Activated T-cell treated with anti-CD3 and anti-CD28 coated beads, Interleukin-2, amount 50 U/mL, for 1 hour (primary cell): Measurements from ENCODE around the gene KLF7.

Experiments
- DNase-seq: peaks from one replicate; pipeline ENCODE4 v3.0.0-alpha.2; 2020

KLF7 gene

DNA sequence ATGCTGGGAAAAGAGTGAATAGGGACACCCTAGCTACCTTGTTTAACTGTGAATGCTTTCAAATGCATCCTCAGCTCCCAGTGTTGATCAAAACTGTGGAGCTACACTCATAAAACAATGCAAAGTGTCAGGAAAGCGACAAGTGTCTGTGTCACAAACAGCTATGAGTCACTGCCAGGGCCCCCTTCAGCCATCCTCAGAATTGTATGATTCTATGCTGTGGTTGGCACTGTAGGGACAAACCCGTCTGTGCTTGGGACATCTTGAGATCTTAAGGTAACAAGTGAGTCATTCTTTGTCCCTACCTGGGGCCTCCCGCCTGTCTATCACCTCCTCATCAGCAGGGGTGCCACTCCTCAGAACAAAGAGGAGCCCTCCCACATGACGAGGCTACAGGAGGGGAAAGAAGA, 42.4 kb downstream of the KLF7 start:
- peak; percentile 33 for DNase-seq

DNA sequence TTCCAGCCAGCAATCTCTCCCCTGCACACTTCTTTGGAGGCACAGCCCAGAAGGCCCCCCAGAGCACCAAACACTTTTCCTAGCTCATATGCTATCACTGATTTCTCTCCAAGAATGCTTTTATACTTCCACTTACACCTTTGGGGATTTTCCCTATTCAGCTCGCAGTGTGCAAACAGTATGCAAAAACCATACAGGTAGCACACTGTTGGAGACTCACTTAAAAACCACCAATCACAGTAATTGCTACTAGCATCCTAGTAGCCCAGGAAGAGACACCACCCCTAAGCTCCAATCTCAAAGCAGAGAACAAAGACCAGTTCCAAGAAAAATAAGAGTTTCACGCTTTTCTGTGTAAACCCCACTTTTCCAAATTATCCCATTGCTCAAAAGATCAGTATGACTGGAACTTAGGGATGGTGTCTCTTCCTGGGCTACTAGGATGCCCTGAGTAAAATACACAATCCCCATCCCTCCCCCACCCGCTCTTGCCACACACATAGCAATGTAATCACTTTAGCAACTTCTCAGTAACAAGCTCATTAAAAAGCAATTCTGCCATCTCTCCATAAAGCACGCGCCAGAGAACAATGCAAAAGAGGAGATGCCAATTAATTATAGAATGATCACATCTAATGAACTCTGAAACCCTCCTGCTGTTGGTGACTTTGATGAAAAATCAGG, 43.0 kb downstream of the KLF7 start:
- DNase-seq = no peak

DNA sequence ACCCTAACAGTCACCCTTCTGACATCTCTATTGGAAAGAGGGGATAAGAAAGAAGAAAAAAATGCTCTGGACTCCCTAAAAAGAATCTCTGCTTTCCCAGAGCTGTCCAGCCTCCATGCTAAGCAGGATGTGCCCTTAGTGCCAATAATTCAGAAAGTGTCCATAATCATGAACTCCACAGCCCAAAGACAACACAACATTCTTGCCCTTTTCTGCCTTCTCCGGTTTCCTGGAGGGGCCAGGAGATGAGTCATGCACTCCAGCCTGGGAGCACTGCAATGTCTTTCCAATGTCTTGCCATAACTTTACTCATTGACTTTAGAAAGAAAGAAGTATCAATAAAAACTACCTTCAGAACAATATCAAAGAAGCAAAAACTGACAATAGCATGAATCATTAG, 44.0 kb downstream of the KLF7 start:
- no peak for DNase-seq

DNA sequence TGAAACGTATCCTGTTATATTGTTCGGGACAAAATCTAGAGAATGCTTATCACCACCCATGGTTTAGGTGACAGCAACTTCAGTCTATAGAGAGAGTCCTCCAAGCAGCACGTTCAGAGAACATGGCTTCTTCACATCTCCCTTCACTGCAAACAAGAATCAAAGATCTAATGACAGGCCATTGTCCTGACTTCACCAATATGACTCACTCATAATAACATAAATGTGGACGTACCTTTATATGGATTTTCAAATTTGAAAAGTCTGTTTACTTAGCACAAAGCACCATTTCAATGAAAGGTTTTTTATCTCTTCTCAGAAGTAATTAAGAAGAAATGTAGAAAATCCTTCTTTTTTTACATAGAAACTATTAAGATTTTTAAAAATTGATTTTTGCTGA, 46.7 kb downstream of the KLF7 start:
- no peak for DNase-seq

DNA sequence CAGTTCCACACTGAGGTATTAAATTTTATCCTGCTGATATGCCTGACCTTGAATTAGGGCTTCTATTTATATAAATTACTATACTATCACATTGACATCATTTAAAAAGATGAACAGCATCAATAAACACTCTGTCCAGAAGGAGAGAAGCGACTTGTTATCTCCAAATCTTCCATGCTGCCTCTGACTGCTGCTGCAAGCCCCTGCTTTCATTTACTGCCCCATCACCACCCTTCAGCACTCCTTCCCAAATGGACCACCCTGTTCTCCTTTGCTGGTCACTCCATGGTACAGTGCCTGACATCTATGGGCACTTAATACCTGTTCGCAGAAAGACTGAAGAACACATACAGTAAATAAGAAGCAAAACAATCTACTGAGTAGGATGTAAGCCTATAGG, 48.1 kb downstream of the KLF7 start:
- DNase-seq = no peak

DNA sequence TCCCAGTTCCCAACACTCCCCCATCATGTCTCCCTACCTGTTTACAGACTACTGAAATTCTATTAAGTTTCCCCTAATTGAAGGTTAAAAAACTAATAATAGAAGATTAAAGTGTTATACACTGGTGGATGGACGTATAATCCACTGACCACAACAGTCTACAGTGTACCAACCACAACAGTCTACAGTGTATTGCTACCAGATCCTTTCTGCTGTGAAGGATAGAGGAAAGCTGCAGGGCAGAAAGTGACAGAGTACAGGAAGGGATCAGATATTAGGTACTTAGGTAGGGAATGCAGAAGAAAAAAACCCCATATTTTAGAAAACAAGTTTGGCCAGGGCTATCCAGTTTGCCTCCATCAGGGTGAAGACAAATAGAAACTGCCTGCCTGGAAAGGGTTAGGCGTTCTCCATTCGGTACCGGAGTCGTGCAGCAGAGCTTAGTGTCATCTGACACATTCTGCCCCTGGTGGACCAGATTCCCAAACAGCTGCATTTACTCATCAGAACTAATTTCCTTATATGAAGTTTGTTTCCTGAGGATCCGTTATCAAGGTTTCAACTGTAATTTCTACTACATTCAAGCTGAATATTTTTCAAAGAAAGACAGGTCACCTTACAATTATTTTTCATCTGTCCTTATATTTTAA, 49.9 kb downstream of the KLF7 start:
- DNase-seq = no peak

DNA sequence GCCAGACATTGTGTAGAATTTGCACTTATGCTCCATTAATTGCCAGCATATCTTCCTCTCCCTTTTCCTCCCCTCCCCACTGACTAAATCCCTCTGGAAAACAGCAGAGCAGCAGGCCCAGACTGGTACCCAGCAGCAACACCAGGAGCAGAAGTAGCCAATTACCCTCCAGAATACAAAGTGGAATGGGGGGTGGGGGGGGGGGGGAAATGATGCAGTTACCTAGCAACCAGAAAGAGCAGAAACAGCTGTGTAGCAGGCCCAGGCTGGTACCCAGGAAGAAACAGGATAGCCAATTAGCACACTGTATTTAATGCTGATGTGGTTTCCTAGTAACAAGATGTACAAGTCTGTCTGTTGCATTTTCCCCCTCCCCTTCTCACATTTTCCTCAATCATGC, 52.3 kb downstream of the KLF7 start:
- no peak for DNase-seq

DNA sequence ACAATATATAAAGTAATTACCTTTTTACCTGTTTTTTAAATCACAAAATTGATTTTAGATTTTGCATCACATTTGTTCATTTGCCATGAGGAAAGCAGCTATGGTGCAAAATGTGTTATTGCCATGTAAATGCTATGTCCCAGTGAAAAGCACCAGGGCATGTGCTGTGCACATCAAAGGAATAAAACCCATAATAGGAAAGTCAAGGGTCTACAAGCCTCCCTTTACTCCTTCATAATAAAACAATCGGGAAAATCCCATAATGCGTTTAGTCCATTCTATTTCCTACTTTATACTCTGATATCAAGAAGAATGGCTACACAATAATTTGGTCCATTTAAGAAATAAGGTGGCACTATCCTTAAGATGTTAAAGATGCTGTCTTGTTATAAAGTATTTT, 53.0 kb downstream of the KLF7 start:
- DNase-seq = no peak

DNA sequence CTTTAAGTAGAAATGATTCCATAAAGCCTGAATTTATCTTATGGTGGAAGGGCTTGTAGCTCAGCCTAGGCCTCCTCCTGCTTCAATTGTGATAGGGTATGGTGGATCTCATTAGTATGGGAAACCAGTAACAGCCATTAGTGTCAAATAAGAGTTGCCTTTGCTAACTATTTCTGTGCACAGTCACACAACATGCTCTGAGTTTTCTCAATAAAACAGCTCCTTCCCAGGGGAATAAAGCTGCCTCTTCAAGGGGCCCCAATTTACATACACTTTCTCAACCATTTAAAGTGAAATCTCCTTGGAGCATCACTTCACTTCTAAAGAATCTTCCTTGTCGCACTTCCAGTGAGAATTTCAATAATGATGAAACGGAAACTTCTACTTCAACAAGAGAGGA, 53.4 kb downstream of the KLF7 start:
- no peak for DNase-seq

DNA sequence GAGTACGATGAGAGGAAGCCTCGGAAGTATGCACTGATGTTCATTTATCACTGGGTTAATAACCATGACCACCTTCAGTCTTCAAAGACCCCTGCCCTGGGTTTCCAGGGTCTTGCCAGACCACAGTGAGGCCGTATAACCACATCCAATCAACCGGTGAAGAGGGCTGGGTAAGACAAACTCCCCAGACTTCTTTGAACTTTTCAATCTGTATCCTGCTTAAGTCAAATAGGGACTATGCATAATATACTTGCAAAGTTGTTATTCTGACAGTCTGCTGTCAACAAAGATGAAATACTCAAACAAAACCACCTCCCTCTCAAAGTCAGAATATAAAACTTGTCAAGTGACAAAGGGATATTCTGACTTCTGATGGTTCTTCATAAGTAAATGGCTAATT, 54.0 kb downstream of the KLF7 start:
- DNase-seq = no peak

DNA sequence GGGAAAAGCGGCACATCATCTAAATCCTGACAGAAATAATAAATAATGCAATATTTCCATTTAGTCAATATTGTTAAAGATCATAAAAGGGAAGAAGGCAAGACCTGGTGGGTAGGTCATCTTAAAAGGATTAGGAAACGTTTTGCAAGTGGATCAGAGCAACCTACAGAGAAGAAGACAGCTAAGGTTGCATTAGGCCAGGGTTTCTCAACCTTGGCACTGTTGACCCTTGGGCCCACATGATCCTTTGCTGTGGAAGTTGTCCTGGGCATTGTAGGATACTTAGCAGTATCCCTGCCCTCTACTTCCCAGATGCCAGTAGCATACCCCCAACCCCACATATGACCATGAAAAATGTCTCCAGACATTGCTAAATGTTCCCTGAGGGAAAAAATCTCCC, 55.0 kb downstream of the KLF7 start:
- DNase-seq = no peak

DNA sequence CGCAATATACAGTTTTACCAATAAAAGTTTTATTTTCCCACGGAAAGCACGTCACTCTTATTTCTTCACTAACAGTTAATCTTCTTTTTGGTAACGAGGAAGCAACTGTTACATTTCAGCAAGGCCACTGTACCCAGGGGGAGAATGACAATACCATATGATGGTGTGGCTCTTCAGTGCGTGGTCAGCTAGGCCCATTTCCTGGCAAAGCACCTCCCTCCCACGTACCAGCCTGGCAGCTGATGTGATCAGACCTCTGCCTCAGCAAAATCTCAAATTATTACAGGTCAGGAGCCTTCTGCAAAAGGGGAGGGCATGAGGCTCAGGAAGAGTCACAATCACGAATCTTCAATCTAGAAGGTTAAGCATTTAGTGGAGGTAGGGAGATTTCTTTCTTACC, 55.4 kb downstream of the KLF7 start:
- DNase-seq = no peak

DNA sequence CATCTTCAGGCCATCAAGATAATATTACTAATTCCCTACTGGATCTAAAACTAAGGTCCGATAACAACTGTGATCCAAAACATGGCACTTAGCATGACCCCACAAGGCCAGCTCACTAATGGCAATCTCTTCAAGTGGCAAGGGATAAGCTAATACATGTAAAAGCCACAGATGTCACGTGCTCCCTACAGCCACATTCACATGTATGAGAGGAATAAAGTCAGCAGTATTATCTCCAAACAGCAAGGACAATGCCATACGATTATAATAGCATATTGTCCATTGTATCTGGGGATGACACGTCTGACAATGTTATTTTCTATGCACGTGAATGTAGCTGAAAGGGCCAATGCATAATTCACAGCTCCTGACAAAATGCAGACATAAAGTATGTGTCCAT, 56.0 kb downstream of the KLF7 start:
- no peak for DNase-seq

DNA sequence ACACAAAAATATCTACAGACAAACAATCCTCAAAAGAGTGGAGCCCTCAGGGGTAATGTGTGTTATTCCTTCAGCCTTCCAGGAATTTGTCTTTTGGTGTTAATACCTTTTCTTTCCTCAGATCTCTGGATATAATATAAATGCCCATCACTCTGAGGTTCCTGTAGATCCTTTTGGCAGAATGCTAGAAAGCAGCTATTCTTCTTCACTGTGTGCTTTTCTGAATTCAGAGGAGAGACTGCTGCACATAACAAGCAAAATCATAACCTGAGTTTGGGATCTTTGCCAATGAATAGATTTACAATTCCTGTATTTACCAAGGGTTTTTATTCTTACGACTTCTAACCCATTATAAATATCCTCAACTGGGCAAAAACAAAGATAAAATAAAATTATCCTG, 57.3 kb downstream of the KLF7 start:
- no peak for DNase-seq

DNA sequence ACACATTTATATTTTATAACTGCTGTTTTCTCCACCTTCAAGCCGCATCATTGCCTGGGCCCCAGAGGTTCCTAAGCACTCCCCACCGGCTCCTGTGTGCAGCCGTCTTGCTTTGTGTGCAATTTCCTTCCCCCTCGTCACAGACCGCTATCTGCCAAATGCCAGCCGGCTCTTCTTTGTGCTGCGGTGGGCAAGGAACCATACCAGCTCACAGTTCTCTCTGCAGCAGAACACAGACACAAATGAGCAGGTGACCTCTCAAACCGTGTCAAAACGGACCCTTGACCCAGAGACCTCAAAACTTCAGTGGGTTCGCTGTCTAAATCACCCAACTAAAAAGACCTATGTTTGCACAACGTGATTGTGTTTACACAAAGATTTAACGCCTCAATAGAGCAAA, 58.2 kb downstream of the KLF7 start:
- DNase-seq = peak; percentile 19

DNA sequence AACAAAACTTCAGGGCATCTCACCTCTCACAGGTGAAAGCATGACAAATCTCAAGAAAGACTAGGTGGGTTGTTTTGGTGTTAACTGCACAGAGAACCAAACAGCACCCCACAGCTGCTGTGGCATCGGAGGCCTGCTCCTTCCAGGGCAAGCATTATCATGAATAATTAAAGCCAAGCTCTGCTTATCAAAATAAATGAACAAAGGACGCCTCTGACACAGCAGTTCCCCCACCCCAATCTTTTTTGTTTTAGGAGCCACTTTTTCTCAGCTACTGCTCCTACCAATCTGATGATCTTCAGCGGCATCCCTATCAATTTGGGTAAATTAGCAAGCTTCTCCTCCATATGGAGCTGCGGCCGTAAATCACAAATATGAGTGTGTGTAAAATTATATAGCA, 58.6 kb downstream of the KLF7 start:
- DNase-seq = no peak

DNA sequence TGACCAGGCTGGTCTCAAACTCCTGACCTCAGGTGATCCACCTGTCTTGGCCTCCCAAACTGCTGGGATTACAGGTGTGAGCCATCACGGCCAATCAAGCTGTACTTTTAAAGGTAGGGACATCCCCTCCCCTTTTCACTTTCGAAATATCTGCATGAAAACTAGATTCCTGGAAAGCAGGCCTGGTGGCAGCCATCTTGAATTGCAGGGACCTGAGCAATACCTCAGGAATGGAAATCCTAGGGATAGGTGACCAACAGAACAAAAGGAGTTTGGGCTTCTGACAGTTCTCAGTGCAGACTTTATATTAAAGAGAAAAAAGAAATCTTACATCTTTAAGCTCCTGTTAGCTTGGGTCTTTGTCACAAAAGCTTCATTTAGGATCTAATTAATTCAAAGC, 62.6 kb downstream of the KLF7 start:
- DNase-seq = no peak

DNA sequence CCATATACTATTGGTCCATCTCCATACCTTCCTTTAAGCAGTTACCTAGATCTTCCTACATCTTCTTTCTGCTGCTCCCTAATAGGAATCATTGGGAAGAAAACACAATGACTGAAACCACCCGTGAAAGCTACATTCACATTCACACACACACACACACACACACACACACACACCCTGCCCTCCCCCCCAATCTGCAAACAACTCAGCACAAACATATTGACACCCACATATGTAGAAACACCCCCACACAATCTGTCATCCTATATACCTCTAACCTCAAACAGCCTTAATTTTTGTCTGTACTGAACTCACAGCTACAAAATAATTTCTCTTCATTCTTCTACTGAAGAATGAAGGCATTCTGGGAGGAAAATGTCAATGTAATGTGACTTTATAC, 63.8 kb downstream of the KLF7 start:
- no peak for DNase-seq

DNA sequence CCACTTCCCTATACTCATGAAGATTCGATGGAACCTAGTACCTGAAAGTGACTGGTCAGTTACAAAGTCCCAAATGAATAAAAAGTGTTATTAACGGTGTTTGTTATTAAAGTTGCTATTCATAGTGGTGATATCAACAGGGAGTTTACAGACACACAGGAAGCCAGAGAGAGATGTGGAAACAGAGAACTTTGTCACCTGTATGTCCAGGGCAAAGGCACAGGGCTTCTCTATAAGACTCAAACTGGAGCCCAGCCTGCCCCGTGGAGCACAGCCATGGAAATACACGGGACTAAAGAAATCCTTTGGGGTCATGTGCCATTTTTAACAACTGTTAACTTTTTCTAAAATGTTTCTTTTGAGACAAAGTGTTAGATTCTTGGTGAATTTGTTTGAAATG, 68.5 kb downstream of the KLF7 start:
- no peak for DNase-seq

DNA sequence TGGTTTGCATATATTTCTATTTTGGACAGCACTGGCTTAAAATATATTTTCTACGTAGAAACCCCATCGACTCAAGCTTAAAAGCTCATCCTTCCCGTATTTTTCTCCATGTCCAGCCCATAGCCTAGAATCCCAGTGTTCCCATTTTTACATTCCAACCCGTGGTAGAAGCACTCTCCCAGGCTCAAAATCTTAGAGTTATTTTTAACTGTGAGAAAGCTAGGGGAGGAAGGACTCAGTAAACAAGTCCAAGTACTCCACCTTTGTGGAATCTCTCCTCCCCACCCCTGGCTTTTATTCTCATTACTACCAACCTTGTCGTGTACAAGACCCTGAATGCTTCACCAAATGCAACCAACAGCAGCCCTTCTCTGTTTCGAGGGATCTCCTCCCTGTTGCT, 69.8 kb downstream of the KLF7 start:
- DNase-seq = no peak

DNA sequence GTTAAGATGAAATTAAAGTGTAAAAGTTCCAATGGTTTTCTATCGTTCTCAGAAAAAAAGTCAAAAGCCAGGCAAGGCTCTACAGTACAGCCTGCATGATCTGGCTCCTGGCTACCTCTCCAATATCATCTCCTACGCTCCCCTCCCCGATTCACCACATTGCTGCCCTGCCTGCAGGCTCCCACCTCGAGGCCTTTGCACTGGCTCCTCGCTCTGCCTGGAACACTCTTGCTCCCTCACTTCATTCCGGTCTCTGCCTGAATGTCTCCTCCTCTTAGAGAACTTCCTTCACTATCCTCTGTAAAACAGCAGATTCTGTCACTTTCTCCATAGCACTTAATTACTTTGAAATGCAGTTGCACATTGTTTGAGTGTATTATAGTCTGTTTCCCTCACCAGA, 72.5 kb downstream of the KLF7 start:
- no peak for DNase-seq

DNA sequence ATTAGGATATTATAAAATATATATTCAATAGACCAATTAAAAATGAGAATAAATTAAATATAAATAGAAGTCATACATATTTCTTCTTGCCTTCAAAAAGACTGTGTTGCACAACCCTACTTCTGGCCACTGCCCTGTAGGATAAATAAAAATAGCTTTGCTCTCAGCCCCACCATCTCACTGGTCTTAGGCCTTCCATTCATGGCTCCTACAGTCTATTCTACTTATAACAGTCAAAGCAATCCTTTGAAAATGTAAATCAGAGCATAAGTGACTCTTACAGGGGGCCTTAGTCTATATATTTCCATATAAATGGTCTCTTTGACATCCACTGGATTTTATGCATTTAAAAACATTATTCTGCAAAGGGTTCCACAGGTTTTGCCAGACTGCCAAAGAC, 72.9 kb downstream of the KLF7 start:
- no peak for DNase-seq

DNA sequence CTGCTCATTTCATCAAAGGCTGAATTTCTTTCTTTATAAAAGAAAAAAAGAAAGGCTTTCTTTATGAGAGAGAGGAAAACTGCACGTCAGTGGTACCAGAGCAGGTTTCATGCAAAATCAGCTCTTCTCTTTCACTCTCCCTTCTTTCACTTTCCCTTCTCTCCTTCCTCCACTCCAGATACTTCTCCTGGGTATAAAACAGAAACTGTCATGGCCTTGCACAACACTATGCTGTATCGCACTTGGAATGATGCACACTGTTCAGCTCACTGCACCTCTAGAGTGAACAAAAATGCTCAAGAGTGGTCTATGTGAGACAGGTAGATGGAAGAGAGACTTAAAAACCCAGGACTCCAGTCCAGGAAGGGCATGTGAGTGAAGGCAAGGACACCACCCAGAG, 73.8 kb downstream of the KLF7 start:
- no peak for DNase-seq

DNA sequence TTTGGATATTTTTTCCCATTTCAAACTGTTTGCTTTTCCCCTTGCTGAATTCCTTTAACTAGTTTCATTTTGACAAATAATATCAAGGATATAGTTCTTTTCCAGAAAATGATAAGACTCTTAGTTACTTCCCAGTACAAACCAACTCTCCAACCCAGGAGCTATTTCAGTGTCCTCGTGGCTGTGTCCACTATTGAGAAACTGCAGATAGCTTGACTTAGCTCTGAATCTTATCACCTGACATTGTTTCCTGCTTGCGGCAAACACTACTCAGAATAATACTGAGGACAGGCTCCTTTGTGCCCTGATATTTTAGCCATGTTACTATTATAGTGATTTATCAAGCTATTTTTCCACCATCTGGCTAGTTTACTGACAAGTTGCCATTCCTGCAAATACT, 74.6 kb downstream of the KLF7 start:
- no peak for DNase-seq

DNA sequence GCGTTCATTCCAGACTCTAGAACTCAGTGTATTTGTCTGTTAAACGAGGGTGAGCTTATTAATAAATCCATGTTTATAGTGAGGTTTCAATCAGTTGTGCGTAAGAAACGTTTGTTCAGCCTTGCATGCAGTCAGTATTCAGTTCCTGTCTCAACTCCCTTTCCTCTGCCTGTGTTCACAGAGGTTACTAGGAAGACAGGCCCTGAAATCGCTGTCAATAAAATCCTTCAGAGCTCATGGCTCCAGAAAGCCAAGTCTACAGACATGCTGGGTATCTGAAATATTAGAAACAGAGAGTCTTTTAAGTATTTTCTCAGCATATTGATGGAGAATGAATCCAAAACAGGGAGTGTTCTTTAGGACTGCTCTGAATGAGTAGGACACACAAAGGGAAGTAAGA, 75.4 kb downstream of the KLF7 start:
- no peak for DNase-seq
